ENCODE results near the gene LRRTM3.

Gene LRRTM3

DNA sequence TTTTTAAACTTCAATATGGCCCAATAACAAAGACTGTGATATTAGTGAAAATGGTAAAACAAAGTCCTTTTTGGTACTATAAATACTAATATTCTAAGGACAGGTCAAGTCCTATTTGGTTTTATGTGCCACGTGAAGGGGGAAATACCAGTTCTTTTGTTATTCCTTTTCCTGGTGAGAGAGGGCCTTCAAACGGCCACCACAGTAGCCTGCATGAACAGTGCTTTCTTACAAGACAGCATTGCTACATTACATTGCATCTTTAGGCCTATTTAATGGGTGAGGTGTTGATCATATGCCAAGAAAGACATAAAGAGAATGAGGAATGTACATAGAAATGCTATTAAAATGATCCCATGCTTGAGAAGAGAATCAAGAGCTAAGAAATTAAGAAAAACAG lies 214.8 kb downstream of the LRRTM3 start:
- DNase-seq (ENCODE audit: low read depth): no peak

DNA sequence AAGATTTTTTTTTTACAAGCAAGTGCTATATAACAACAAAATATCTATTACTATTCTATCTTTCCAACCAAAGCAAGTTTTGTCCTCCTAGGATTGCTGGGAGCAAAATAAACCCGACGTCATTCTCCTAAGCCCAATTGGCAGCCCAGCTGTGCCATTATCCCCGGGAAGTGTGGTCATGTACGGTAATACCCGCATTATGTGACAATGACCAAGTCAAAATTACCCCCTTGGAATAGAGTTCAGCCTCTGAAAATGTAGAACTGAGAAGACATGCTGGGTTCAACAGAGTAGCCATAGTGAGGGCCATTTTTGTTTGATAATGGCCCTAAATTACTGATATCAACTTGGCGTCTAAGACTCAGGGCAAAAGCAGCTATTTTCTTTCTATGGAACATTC lies 215.5 kb downstream of the LRRTM3 start:
- no peak for DNase-seq (ENCODE audit: low read depth)

DNA sequence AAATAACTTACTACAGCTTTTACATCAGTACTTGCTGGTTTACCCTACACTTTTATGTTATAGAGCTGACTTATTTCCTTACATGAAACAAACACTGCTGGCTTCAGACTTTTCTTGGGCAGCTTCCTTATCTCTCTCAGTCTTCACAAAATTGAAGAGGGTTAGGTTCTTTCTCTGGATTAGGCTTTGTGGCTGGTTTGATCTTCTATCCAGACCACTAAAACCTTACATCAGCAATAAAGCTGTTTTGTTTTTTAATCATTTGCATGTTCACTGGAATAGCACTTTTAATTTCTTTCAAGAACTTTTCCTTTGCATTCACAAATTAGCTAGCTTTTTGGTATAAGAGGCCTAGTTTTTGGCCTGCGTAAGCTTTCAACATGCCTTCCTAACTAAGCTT lies 218.7 kb downstream of the LRRTM3 start:
- DNase-seq (ENCODE audit: low read depth): no peak

Measured in fibroblast of gingiva (primary cell).